ENCODE results near the gene RPS6KB2. TPM values are rescaled to one million over a fixed set of nuclear protein-coding genes. Genes with fewer than 3 reads are reported as not detected.

Gene RPS6KB2
- total and polyA plus RNA-seq, 10 of the 15 experiments (the other 5 are each of a cell fraction or from before 2014, with no cell fraction given): 0.39 to 101 (median 58.4) TPM

- Histone ChIP-seq H3K27ac (ENCODE audit: control insufficient read depth, insufficient read depth) (peak overlapping the region; percentile 86), H3K9me3 (replicated peaks; ENCODE audit: control insufficient read depth, insufficient read depth, low read length) (no peaks in the 10 kb centered on the region), H3K4me2 (ENCODE audit: control insufficient read depth, insufficient read depth) (peak overlapping the region; percentile 91), H2AFZ (ENCODE audit: control insufficient read depth, low read depth, low read length) (no peak overlapping the region), H4K20me1 (ENCODE audit: control insufficient read depth, insufficient read depth) (no peaks in the 10 kb centered on the region), H3K4me3 (peak overlapping the region; percentile 76; the same call in 1 of the 2 replicates), H3K27me3 (replicated peaks in 1 of 2; ENCODE audit: control insufficient read depth in 2 of 2, insufficient read depth in 2 of 2, low read length in 1 of 2) (no peaks in the 10 kb centered on the region), H3K9ac (ENCODE audit: control insufficient read depth, insufficient read depth, low read length) (no peak overlapping the region; the same call in 1 of the 2 replicates), H3K36me3 (ENCODE audit: control insufficient read depth in 2 of 2, insufficient read depth in 2 of 2, low read length in 1 of 2) (peaks cover 0 to 1% of the 10 kb centered on the region in 2 experiments; a peak in 2 of 4 replicates), H3K4me1 (ENCODE audit: control insufficient read depth, insufficient read depth, low read length) (peaks cover 32% of the 10 kb centered on the region), H3K79me2 (ENCODE audit: control insufficient read depth, insufficient read depth, low read length) (peaks cover 10% of the 10 kb centered on the region)
- ChIA-PET CTCF (interaction anchor here (0.7 to 1.6 kb wide), 2 partner anchors 14 to 65 kb away, joined by 3 to 5 read pairs; no protein-coding TSS in a partner anchor), POLR2A (interaction anchor here (0.6 to 2.0 kb wide), 6 partner anchors 15 to 92 kb away, joined by 3 to 14 read pairs (median 4); partner anchors contain the start of genes POLD4, PPP1CA and TMEM134), SMC1A (ENCODE audit: uncharacterized antibody, unreplicated experiment) (interaction anchor here (0.8 to 2.4 kb wide), 4 partner anchors 9 to 29 kb away, joined by 3 to 12 read pairs (median 4); no protein-coding TSS in a partner anchor), RAD21 (ENCODE audit: unreplicated experiment) (interaction anchor here (1.0 to 1.9 kb wide), 2 partner anchors 40 to 44 kb away, joined by 5 read pairs; partner anchors contain the start of gene PPP1CA)
- WGBS (ENCODE audit: insufficient coverage, insufficient replicate concordance, low lambda C conversion rate, missing lambda C conversion rate): 85% methylated on average over 5 of the region's 5 CpGs
- intact Hi-C loops (cut with micrococcal nuclease; ENCODE audit: unreplicated experiment): no loop called here
- DNase-seq (ENCODE audit: low read depth, low spot score): no peak
- no peak for ATAC-seq
- no TSS peak for BruUV-seq (replicated peaks)
- no peak for TF ChIP-seq NFIC (IDR thresholded peaks at IDR 0.05; ENCODE audit: low read depth, low read length)
- no peak for TF ChIP-seq STAT1 (conservative IDR thresholded peaks at IDR 0.05)
- TF ChIP-seq IKZF2 (IDR thresholded peaks at IDR 0.05): no peak
- no peak for TF ChIP-seq HDAC6 (IDR thresholded peaks at IDR 0.05; ENCODE audit: unreplicated experiment)
- no peak for TF ChIP-seq SMC3 (IDR thresholded peaks at IDR 0.05; ENCODE audit: borderline replicate concordance, low read length)
- no peak for TF ChIP-seq PRDM15 (CRISPR knock-in tag; IDR thresholded peaks at IDR 0.05)
- TF ChIP-seq SRF (IDR thresholded peaks at IDR 0.05; ENCODE audit: low read depth in 2 of 2, low read length in 2 of 2): no peak
- TF ChIP-seq, protein P1, sequence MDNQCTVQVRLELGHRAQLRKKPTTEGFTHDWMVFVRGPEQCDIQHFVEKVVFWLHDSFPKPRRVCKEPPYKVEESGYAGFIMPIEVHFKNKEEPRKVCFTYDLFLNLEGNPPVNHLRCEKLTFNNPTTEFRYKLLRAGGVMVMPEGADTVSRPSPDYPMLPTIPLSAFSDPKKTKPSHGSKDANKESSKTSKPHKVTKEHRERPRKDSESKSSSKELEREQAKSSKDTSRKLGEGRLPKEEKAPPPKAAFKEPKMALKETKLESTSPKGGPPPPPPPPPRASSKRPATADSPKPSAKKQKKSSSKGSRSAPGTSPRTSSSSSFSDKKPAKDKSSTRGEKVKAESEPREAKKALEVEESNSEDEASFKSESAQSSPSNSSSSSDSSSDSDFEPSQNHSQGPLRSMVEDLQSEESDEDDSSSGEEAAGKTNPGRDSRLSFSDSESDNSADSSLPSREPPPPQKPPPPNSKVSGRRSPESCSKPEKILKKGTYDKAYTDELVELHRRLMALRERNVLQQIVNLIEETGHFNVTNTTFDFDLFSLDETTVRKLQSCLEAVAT (IDR thresholded peaks at IDR 0.05): no peak
- TF ChIP-seq, protein P2, sequence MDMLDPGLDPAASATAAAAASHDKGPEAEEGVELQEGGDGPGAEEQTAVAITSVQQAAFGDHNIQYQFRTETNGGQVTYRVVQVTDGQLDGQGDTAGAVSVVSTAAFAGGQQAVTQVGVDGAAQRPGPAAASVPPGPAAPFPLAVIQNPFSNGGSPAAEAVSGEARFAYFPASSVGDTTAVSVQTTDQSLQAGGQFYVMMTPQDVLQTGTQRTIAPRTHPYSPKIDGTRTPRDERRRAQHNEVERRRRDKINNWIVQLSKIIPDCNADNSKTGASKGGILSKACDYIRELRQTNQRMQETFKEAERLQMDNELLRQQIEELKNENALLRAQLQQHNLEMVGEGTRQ (IDR thresholded peaks at IDR 0.05; ENCODE audit: borderline replicate concordance, low read depth, low read length): no peak
- TF ChIP-seq RCOR1 (conservative IDR thresholded peaks at IDR 0.05; ENCODE audit: low read depth, low read length): no peak
- no peak for TF ChIP-seq SIN3A (IDR thresholded peaks at IDR 0.05; ENCODE audit: low read depth, low read length)
- no peak for TF ChIP-seq SREBF2 (IDR thresholded peaks at IDR 0.05; ENCODE audit: low read length)
- TF ChIP-seq ESRRA (IDR thresholded peaks at IDR 0.05; ENCODE audit: low read length): no peak
- TF ChIP-seq, protein P3, sequence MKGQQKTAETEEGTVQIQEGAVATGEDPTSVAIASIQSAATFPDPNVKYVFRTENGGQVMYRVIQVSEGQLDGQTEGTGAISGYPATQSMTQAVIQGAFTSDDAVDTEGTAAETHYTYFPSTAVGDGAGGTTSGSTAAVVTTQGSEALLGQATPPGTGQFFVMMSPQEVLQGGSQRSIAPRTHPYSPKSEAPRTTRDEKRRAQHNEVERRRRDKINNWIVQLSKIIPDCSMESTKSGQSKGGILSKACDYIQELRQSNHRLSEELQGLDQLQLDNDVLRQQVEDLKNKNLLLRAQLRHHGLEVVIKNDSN (IDR thresholded peaks at IDR 0.05; ENCODE audit: borderline replicate concordance, extremely low read length, insufficient read depth, low read depth, low read length): no peak
- no peak for TF ChIP-seq NBN (IDR thresholded peaks at IDR 0.05)
- in situ Hi-C loops (cut with MboI): no loop called here
- no peak for FAIRE-seq
Measured at GRCh38 chr11:67445515-67445914, 17.2 kb downstream of the RPS6KB2 start.
